GM10266 (cell line): ENCODE data around the gene RFPL3.
"Not testable (repeated sequence)": the region's sequence is repeated elsewhere in the genome, so short reads cannot be mapped to it uniquely, and the experiment has no call there.

ENCODE experiments used
- DNase-seq: peaks from one replicate; pipeline ENCODE4 v3.0.0; 2012; ENCODE audit errors: extremely low spot score
- CTCF ChIP-seq: IDR thresholded peaks from 2 replicates; pipeline ENCODE4 v1.5.1; 2012; ENCODE audit warnings: mild to moderate bottlenecking, low read depth; ENCODE audit not compliant: control insufficient read depth, insufficient read depth; ENCODE audit errors: missing control alignments

RFPL3 gene

GRCh38 chr22:32353292-32353691 lies 4.4 kb upstream of the RFPL3 start:
- TF ChIP-seq CTCF = no peak
- no peak for DNase-seq

- DNase-seq = no peak
Measured at GRCh38 chr22:32353840-32354239, 3.8 kb upstream of the RFPL3 start.

GRCh38 chr22:32354360-32355351 lies 3.0 kb upstream of the RFPL3 start:
- TF ChIP-seq CTCF = no peak
- DNase-seq = no peak

More at GRCh38 chr22:32353840-32354239, 3.8 kb upstream of the RFPL3 start:
- no peak for TF ChIP-seq CTCF

- TF ChIP-seq CTCF = no peak
- no peak for DNase-seq
Measured at GRCh38 chr22:32355760-32356159, 1.9 kb upstream of the RFPL3 start.

- DNase-seq = not testable (repeated sequence)
Measured at GRCh38 chr22:32360096-32360495, 2.4 kb downstream of the RFPL3 start.

GRCh38 chr22:32361257-32361656 lies 3.6 kb downstream of the RFPL3 start:
- TF ChIP-seq CTCF = no peak

GRCh38 chr22:32364210-32364609 lies 6.5 kb downstream of the RFPL3 start:
- TF ChIP-seq CTCF = no peak
- no peak for DNase-seq

More at GRCh38 chr22:32361257-32361656, 3.6 kb downstream of the RFPL3 start:
- no peak for DNase-seq
